ENCODE measurements around the gene CNIH4.

Gene CNIH4

GRCh38 chr1:224353975-224354925 lies 2.4 kb upstream of the CNIH4 start:
- Histone ChIP-seq H3K4me3 (ENCODE audit: low read length) (no peak overlapping the region), H3F3A (ENCODE audit: control insufficient read depth, insufficient read depth) (no peaks in the 10 kb centered on the region), H4K20me1 (ENCODE audit: control insufficient read depth, insufficient read depth, low read depth, low read length) (no peaks in the 10 kb centered on the region), H3K9me2 (replicated peaks; ENCODE audit: control insufficient read depth, low read length) (no peaks in the 10 kb centered on the region), H3K27me3 (ENCODE audit: control insufficient read depth, low read length) (no peaks in the 10 kb centered on the region), H3K27ac (ENCODE audit: low read depth, low read length) (no peak overlapping the region), H3K4me2 (ENCODE audit: low read length) (no peak overlapping the region), H3K79me2 (ENCODE audit: control insufficient read depth, low read length) (peaks cover 24% of the 10 kb centered on the region), H3K4me1 (ENCODE audit: control insufficient read depth, low read length) (peaks cover 16% of the 10 kb centered on the region), H3K9me3 (ENCODE audit: control insufficient read depth, insufficient read depth, low read length) (no peaks in the 10 kb centered on the region), H3K36me3 (ENCODE audit: control insufficient read depth, low read length) (no peaks in the 10 kb centered on the region)
- no peak for TF ChIP-seq CTCF (IDR thresholded peaks at IDR 0.05; ENCODE audit: low read depth, low read length, poor library complexity, severe bottlenecking)
- no peak for TF ChIP-seq EZH2phosphoT487 (IDR thresholded peaks at IDR 0.05; ENCODE audit: borderline replicate concordance, low read length)

DNA sequence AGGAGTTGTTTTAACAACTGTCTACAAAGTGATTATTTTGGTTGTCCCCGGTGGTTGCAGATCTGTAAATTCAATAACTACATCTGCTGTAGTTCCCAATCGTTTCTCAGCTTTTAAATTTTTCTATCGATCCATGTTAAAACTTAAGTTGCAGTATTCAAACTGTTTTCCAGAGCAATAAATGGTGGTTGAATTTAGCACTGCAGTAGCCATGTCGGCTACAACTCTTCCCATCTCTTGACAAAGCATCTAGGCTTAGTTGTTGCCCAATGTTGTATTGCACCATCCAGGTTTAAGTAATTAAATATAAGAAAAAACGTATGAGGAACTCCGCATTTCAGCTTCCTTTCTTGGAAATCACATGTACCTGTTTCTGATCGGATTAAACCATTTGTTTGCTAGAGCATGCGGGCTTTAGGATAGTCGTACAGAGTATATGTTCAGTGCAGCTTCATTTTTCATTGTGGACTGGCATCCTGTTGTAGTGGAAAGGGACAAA lies 996 bp downstream of the CNIH4 start:
- Histone ChIP-seq H3K4me1 (ENCODE audit: control insufficient read depth, low read length) (peaks cover 16% of the 10 kb centered on the region), H3K4me2 (ENCODE audit: low read length) (peak overlapping the region; percentile 91), H3F3A (ENCODE audit: control insufficient read depth, insufficient read depth) (no peaks in the 10 kb centered on the region), H3K79me2 (ENCODE audit: control insufficient read depth, low read length) (peaks cover 48% of the 10 kb centered on the region), H3K9me2 (replicated peaks; ENCODE audit: control insufficient read depth, low read length) (no peaks in the 10 kb centered on the region), H3K27ac (ENCODE audit: low read depth, low read length) (no peak overlapping the region), H3K9me3 (ENCODE audit: control insufficient read depth, insufficient read depth, low read length) (no peaks in the 10 kb centered on the region), H3K27me3 (ENCODE audit: control insufficient read depth, low read length) (no peaks in the 10 kb centered on the region), H4K20me1 (ENCODE audit: control insufficient read depth, insufficient read depth, low read depth, low read length) (no peaks in the 10 kb centered on the region), H3K36me3 (ENCODE audit: control insufficient read depth, low read length) (no peaks in the 10 kb centered on the region), H3K4me3 (ENCODE audit: low read length) (peak overlapping the region; percentile 77)
- TF ChIP-seq EZH2phosphoT487 (IDR thresholded peaks at IDR 0.05; ENCODE audit: borderline replicate concordance, low read length) (no peak), CTCF (IDR thresholded peaks at IDR 0.05; ENCODE audit: low read depth, low read length, poor library complexity, severe bottlenecking) (no peak)

DNA sequence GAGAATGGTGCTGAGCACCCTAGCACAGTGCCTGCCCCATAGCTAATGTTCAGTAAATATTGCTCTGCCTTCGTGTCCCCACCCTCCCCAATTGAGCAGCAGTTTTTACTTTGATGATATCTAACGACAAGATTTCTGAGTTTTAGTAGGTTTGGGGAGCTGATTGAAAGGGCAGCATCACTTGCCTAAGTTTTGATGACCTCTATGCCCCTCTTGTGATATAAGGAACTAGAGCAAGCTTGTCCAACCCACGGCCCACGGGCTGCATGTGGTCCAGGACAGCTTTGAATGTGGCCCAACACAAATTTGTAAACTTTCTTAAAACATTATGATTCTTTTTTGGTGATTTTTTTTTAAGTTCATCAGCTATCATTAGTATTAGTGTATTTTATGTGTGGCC lies 1.6 kb downstream of the CNIH4 start:
- Histone ChIP-seq H3K79me2 (ENCODE audit: control insufficient read depth, low read length) (peaks cover 54% of the 10 kb centered on the region), H3K36me3 (ENCODE audit: control insufficient read depth, low read length) (no peaks in the 10 kb centered on the region), H4K20me1 (ENCODE audit: control insufficient read depth, insufficient read depth, low read depth, low read length) (no peaks in the 10 kb centered on the region), H3K9me2 (replicated peaks; ENCODE audit: control insufficient read depth, low read length) (no peaks in the 10 kb centered on the region), H3K27ac (ENCODE audit: low read depth, low read length) (no peak overlapping the region), H3K4me2 (ENCODE audit: low read length) (peak overlapping the region; percentile 91), H3F3A (ENCODE audit: control insufficient read depth, insufficient read depth) (no peaks in the 10 kb centered on the region), H3K27me3 (ENCODE audit: control insufficient read depth, low read length) (no peaks in the 10 kb centered on the region), H3K4me1 (ENCODE audit: control insufficient read depth, low read length) (peaks cover 16% of the 10 kb centered on the region), H3K9me3 (ENCODE audit: control insufficient read depth, insufficient read depth, low read length) (no peaks in the 10 kb centered on the region), H3K4me3 (ENCODE audit: low read length) (peak overlapping the region; percentile 77)
- no peak for TF ChIP-seq CTCF (IDR thresholded peaks at IDR 0.05; ENCODE audit: low read depth, low read length, poor library complexity, severe bottlenecking)
- no peak for TF ChIP-seq EZH2phosphoT487 (IDR thresholded peaks at IDR 0.05; ENCODE audit: borderline replicate concordance, low read length)
